Endodermal cell (in vitro differentiated cells): ENCODE measurements around the gene SRMS. TPM values are rescaled to one million over a fixed set of nuclear protein-coding genes. Genes with fewer than 3 reads are reported as not detected.
A peak's percentile ranks its signal among the peaks of the same experiment; 100 is the strongest.

Experiments used
- DNase-seq: peaks from one replicate; pipeline ENCODE4 v3.0.0-alpha.2; 2017
- H3K27ac ChIP-seq: 2 replicates; pipeline ENCODE4 v1.5.1; 2013; ENCODE audit warnings: mild to moderate bottlenecking, low read depth, low read length, moderate library complexity
- H3K27me3 ChIP-seq: 2 replicates; pipeline ENCODE4 v1.6.1; 2013; ENCODE audit warnings: mild to moderate bottlenecking, low read length, moderate library complexity; ENCODE audit not compliant: insufficient read depth, control insufficient read depth, poor library complexity, severe bottlenecking
- H3K36me3 ChIP-seq: 2 replicates; pipeline ENCODE4 v1.7.0; 2013; ENCODE audit warnings: mild to moderate bottlenecking, low read length, moderate library complexity; ENCODE audit not compliant: control insufficient read depth, insufficient read depth
- H3K4me1 ChIP-seq: one replicate; pipeline ENCODE4 v1.7.0; 2013; ENCODE audit warnings: low read length; ENCODE audit not compliant: control insufficient read depth, insufficient read depth
- H3K4me3 ChIP-seq: 2 replicates; pipeline ENCODE4 v1.5.1; 2013; ENCODE audit warnings: mild to moderate bottlenecking, low read length, moderate library complexity
- H3K9ac ChIP-seq: 2 replicates; pipeline ENCODE4 v1.6.1; 2013; ENCODE audit warnings: mild to moderate bottlenecking, low read length, moderate library complexity; ENCODE audit not compliant: poor library complexity, severe bottlenecking; ENCODE audit errors: extremely low read depth
- H3K9me3 ChIP-seq: 2 replicates; pipeline ENCODE4 v1.6.1; 2013; ENCODE audit warnings: mild to moderate bottlenecking, low read length, moderate library complexity; ENCODE audit not compliant: control insufficient read depth
- H3K27ac Mint-ChIP-seq: 2 replicates; pipeline ENCODE4 v1.8.0; 2020; ENCODE audit warnings: mixed read lengths
- H3K27me3 Mint-ChIP-seq: 2 replicates; pipeline ENCODE4 v1.8.0; 2021; ENCODE audit warnings: mild to moderate bottlenecking, mixed read lengths; ENCODE audit not compliant: insufficient read depth
- H3K36me3 Mint-ChIP-seq: 2 replicates; pipeline ENCODE4 v1.8.0; 2020; ENCODE audit warnings: low read depth, mixed read lengths
- H3K4me1 Mint-ChIP-seq: 2 replicates; pipeline ENCODE4 v1.8.0; 2020; ENCODE audit warnings: mixed read lengths
- H3K4me3 Mint-ChIP-seq: 2 replicates; pipeline ENCODE4 v1.8.0; 2020; ENCODE audit warnings: mild to moderate bottlenecking, moderate library complexity, mixed read lengths
- H3K9me3 Mint-ChIP-seq: 2 replicates; pipeline ENCODE4 v1.8.0; 2020; ENCODE audit warnings: mild to moderate bottlenecking, mixed read lengths
- WGBS, 2 experiments: methylation state at CpG; one replicate each; pipeline versions ENCODE4 v1.1.5 to v1.1.7; 2013; ENCODE audit warnings: missing lambda C conversion rate in 2 of 2, mixed read lengths in 1 of 2; ENCODE audit not compliant: insufficient coverage in 1 of 2, insufficient read length in 1 of 2; 5-methylcytosine and 5-hydroxymethylcytosine counted together
- total RNA-seq, 2 donors: library from RNA; stranded (reverse); fragmentation: NEBNext Ultra II Directional in 1 of 2; extraction: Animal tissue kit (Norgen Biotek cat#: 25700) in 1 of 2; gene quantifications; 2 replicates in 1 of 2; 3 replicates in 1 of 2; pipeline ENCODE4 v1.2.1, GENCODE V29; 2021
- TF ChIP-seq, protein P1 (sequence below): fragments of 200-600 bp; sonication (generic); conservative IDR thresholded peaks from 2 replicates; pipeline ENCODE4 v1.5.0; 2021; ENCODE audit warnings: antibody characterized with exemption, mild to moderate bottlenecking

Gene SRMS
- total RNA-seq, 2 donors from 2014 or later = not detected

DNA sequence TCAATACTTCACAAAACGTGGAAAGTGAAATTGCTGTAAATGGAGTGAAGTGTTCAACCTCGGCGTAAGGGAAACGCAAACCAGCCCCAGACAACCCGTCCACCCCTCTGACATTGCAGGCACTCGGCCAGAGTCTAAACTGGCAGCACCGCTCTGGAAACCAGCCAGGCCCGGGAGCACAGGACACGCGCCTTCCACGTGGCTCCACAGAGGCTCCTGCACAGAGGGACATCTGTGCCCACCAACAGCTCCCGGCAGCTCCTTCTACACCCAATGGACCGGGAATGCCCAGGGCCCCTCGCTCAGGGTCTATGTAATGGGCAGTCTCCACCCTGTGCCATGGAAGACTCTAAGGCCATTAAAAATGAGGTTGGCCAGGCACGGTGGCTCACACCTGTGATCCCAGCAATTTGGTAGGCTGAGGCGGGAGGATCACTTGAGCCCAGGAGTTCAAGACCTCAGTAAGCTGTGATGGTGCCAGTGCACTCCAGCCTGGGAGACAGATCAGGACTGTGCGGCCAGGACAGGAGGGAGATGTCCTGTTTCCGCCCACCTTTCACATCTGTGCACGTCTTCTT, 29.9 kb upstream of the SRMS start:
- no peak overlapping the region for H3K9ac ChIP-seq
- H3K4me1 ChIP-seq = no peaks in the 10 kb centered on the region
- Mint-ChIP-seq H3K4me1 (no peaks in the 10 kb centered on the region), H3K36me3 (no peaks in the 10 kb centered on the region), H3K27ac (no peak overlapping the region), H3K9me3 (no peaks in the 10 kb centered on the region), H3K27me3 (no peaks in the 10 kb centered on the region), H3K4me3 (no peak overlapping the region)
- H3K9me3 ChIP-seq = no peaks in the 10 kb centered on the region
- no peaks in the 10 kb centered on the region for H3K27me3 ChIP-seq
- TF ChIP-seq, protein P1, sequence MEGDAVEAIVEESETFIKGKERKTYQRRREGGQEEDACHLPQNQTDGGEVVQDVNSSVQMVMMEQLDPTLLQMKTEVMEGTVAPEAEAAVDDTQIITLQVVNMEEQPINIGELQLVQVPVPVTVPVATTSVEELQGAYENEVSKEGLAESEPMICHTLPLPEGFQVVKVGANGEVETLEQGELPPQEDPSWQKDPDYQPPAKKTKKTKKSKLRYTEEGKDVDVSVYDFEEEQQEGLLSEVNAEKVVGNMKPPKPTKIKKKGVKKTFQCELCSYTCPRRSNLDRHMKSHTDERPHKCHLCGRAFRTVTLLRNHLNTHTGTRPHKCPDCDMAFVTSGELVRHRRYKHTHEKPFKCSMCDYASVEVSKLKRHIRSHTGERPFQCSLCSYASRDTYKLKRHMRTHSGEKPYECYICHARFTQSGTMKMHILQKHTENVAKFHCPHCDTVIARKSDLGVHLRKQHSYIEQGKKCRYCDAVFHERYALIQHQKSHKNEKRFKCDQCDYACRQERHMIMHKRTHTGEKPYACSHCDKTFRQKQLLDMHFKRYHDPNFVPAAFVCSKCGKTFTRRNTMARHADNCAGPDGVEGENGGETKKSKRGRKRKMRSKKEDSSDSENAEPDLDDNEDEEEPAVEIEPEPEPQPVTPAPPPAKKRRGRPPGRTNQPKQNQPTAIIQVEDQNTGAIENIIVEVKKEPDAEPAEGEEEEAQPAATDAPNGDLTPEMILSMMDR = no peak
- no peak overlapping the region for H3K4me3 ChIP-seq
- no peak for DNase-seq
- 92 to 93% methylated on average over 15 to 19 of the region's 19 CpGs for WGBS, 2 experiments
- H3K36me3 ChIP-seq = no peaks in the 10 kb centered on the region
- H3K27ac ChIP-seq = no peak overlapping the region

DNA sequence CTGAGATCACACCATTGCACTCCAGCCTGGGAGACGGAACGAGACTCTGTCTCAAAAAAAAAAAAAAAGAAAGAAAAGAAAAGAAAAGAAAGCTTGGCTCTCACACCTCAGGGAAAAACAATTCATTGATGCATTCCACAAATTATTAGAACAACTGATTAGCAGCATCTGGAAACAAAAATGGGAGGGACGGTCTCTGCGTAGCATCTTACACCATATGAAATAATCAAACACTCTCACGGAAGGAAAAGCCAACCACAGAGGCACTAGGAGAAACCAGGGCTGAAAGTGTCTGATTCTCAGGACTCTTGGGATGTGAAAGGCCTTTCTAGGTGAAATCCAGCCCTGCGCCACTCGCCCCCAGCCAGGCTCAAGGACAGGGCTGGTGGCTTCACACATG, 28.8 kb upstream of the SRMS start:
- H3K4me1 ChIP-seq = no peaks in the 10 kb centered on the region
- H3K36me3 Mint-ChIP-seq = no peaks in the 10 kb centered on the region
- TF ChIP-seq, protein P1 = no peak
- H3K9me3 ChIP-seq = no peaks in the 10 kb centered on the region
- no peaks in the 10 kb centered on the region for H3K27me3 ChIP-seq
- H3K27me3 Mint-ChIP-seq = no peaks in the 10 kb centered on the region
- no peak overlapping the region for H3K27ac Mint-ChIP-seq
- no peak for DNase-seq
- 88 to 94% methylated on average over 2 to 5 of the region's 7 CpGs for WGBS, 2 experiments
- H3K9me3 Mint-ChIP-seq = no peaks in the 10 kb centered on the region
- no peak overlapping the region for H3K4me3 ChIP-seq
- H3K4me3 Mint-ChIP-seq = no peak overlapping the region
- no peak overlapping the region for H3K9ac ChIP-seq
- no peaks in the 10 kb centered on the region for H3K36me3 ChIP-seq
- no peak overlapping the region for H3K27ac ChIP-seq
- no peaks in the 10 kb centered on the region for H3K4me1 Mint-ChIP-seq

DNA sequence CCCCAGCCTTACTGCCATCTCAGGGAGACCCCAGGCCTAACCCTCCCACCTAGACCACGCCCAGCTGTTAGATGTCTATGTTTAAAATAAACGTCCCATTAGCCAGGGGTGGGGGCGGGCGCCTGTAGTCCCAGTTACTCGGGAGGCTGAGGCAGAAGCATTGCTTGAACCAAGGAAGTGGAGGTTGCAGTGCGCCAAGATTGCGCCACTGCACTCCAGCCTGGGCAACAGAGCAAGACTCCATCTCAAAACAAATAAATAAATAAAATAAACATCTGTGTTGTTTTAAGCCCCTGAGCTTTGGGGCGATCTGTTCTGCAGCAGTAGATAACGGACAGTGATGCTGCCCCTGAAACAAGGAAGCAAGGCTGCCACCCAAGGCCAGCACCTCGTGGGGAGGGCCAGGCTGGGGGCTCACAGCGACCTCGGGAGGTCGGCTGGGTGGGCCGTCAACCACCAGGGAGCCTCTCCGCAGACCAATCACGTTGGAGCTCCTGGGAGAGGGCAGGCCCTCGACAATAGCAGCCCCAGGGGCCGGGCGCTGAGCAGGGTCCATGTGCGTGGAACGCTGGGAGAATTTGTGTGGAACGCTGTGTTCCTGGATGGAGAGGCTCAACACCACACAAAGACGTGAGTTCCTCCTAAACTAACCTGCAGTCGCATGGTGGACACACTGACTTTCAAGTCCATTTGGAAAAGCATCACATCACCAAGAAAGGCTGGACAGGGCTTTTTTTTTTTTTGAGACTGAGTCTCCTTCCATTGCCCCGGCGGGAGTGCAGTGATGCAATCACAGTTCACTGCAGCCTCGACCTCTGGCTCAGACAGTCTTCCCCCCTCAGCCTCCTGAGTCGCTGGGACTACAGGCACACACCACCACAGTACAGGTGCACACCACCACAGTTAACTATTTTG, 27.5 kb upstream of the SRMS start:
- no peaks in the 10 kb centered on the region for H3K27me3 Mint-ChIP-seq
- H3K9me3 Mint-ChIP-seq = no peaks in the 10 kb centered on the region
- Histone ChIP-seq H3K9ac (no peak overlapping the region), H3K27ac (no peak overlapping the region), H3K4me3 (no peak overlapping the region), H3K27me3 (no peaks in the 10 kb centered on the region), H3K4me1 (no peaks in the 10 kb centered on the region), H3K36me3 (no peaks in the 10 kb centered on the region), H3K9me3 (no peaks in the 10 kb centered on the region)
- TF ChIP-seq, protein P1 = no peak
- 87% methylated on average over 19 to 28 of the region's 28 CpGs for WGBS, 2 experiments
- no peak for DNase-seq
- peak overlapping the region; percentile 65 for H3K4me3 Mint-ChIP-seq
- H3K36me3 Mint-ChIP-seq = no peaks in the 10 kb centered on the region
- H3K27ac Mint-ChIP-seq = no peak overlapping the region
- no peaks in the 10 kb centered on the region for H3K4me1 Mint-ChIP-seq
